Nephron progenitor cell (in vitro differentiated cells): ENCODE data around the gene SSBP3.
A peak's percentile ranks its signal among the peaks of the same experiment; 100 is the strongest.

Experiments used
- DNase-seq: peaks from one replicate; pipeline ENCODE4 v3.0.0; 2021
- H3K27ac Mint-ChIP-seq: 2 replicates; pipeline ENCODE4 v1.8.0; 2021; ENCODE audit warnings: mild to moderate bottlenecking, moderate library complexity, mixed read lengths
- H3K27me3 Mint-ChIP-seq: 2 replicates; pipeline ENCODE4 v1.8.0; 2021; ENCODE audit warnings: mild to moderate bottlenecking, low read depth, mixed read lengths; ENCODE audit not compliant: poor library complexity
- H3K36me3 Mint-ChIP-seq: 2 replicates; pipeline ENCODE4 v1.8.0; 2021; ENCODE audit warnings: low read depth, mixed read lengths
- H3K4me1 Mint-ChIP-seq: 2 replicates; pipeline ENCODE4 v1.8.0; 2021; ENCODE audit warnings: mixed read lengths
- H3K4me3 Mint-ChIP-seq: 2 replicates; pipeline ENCODE4 v1.8.0; 2021; ENCODE audit warnings: mild to moderate bottlenecking, moderate library complexity, mixed read lengths
- H3K9me3 Mint-ChIP-seq: 2 replicates; pipeline ENCODE4 v1.8.0; 2021; ENCODE audit warnings: mild to moderate bottlenecking, moderate library complexity, mixed read lengths
- TF ChIP-seq, protein P1 (sequence below): fragments of 200-600 bp; sonication (generic); IDR thresholded peaks from 2 replicates; pipeline ENCODE4 v1.5.0; 2021; ENCODE audit warnings: antibody characterized with exemption

The SSBP3 gene

DNA sequence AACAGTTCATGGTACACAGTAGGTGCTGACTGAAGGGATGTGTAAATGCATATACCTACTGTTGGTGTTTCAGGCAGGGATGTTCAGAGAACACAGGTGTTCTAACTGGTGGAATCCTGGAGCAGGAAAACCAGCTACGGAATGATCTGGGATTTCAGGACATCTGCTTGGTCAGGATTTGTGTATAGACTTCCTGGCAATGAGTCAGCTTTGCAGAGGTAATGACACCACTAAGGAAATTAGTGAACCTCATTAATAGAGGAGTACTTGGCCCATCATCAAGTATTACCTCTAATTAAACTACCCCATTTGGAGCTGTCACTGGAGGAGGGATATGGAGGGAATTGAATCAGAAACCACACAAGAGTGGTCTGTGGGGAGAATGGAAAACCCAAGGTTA is 198.9 kb downstream of the SSBP3 start:
- DNase-seq, result no peak
- Mint-ChIP-seq H3K27ac (peak overlapping the region; percentile 50), H3K4me3 (no peak overlapping the region), H3K27me3 (no peaks in the 10 kb centered on the region), H3K4me1 (peaks cover 10% of the 10 kb centered on the region), H3K9me3 (no peaks in the 10 kb centered on the region), H3K36me3 (peaks cover 75% of the 10 kb centered on the region)
- TF ChIP-seq, protein P1, sequence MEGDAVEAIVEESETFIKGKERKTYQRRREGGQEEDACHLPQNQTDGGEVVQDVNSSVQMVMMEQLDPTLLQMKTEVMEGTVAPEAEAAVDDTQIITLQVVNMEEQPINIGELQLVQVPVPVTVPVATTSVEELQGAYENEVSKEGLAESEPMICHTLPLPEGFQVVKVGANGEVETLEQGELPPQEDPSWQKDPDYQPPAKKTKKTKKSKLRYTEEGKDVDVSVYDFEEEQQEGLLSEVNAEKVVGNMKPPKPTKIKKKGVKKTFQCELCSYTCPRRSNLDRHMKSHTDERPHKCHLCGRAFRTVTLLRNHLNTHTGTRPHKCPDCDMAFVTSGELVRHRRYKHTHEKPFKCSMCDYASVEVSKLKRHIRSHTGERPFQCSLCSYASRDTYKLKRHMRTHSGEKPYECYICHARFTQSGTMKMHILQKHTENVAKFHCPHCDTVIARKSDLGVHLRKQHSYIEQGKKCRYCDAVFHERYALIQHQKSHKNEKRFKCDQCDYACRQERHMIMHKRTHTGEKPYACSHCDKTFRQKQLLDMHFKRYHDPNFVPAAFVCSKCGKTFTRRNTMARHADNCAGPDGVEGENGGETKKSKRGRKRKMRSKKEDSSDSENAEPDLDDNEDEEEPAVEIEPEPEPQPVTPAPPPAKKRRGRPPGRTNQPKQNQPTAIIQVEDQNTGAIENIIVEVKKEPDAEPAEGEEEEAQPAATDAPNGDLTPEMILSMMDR, result no peak

- TF ChIP-seq, protein P1, result no peak
- no peak for DNase-seq
- no peaks in the 10 kb centered on the region for H3K27me3 Mint-ChIP-seq
- no peak overlapping the region for H3K4me3 Mint-ChIP-seq
- no peak overlapping the region for H3K27ac Mint-ChIP-seq
- no peaks in the 10 kb centered on the region for H3K9me3 Mint-ChIP-seq
- peaks cover 52% of the 10 kb centered on the region for H3K36me3 Mint-ChIP-seq
- H3K4me1 Mint-ChIP-seq, result peaks cover 34% of the 10 kb centered on the region
Observed at GRCh38 chr1:54204199-54204598, 202.0 kb downstream of the SSBP3 start.

GRCh38 chr1:54200519-54200997 is 205.6 kb downstream of the SSBP3 start:
- H3K4me3 Mint-ChIP-seq, result peak overlapping the region; percentile 93
- no peak overlapping the region for H3K27ac Mint-ChIP-seq
- no peak for DNase-seq
- H3K4me1 Mint-ChIP-seq, result peaks cover 38% of the 10 kb centered on the region
- H3K27me3 Mint-ChIP-seq, result no peaks in the 10 kb centered on the region
- H3K36me3 Mint-ChIP-seq, result peaks cover 23% of the 10 kb centered on the region
- H3K9me3 Mint-ChIP-seq, result no peaks in the 10 kb centered on the region
- TF ChIP-seq, protein P1, result no peak

DNA sequence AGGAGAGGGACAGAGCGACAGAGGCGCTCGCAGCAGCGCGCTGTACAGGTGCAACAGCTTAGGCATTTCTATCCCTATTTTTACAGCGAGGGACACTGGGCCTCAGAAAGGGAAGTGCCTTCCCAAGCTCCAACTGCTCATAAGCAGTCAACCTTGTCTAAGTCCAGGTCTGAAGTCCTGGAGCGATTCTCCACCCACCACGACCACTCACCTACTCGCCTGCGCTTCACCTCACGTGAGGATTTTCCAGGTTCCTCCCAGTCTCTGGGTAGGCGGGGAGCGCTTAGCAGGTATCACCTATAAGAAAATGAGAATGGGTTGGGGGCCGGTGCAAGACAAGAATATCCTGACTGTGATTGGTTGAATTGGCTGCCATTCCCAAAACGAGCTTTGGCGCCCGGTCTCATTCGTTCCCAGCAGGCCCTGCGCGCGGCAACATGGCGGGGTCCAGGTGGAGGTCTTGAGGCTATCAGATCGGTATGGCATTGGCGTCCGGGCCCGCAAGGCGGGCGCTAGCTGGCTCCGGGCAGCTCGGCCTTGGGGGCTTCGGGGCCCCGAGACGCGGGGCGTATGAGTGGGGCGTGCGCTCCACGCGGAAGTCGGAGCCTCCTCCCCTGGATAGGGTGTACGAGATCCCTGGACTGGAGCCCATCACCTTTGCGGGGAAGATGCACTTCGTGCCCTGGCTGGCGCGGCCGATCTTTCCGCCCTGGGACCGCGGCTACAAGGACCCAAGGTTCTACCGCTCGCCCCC is 206.3 kb downstream of the SSBP3 start, which contains the start of the genes CYB5RL and MRPL37:
Gene CYB5RL, minus strand, starts transcription at position 266 of the 754 bp plus-strand sequence. CDS start 4,414 bp downstream, outside the sequence.
Gene MRPL37, plus strand, starts transcription at position 403 of the 754 bp plus-strand sequence. Its CDS starts 77 bp downstream, at position 480.
- H3K27me3 Mint-ChIP-seq, result no peaks in the 10 kb centered on the region
- peak within 1 kb of the TSS; percentile 93 for H3K4me3 Mint-ChIP-seq
- H3K27ac Mint-ChIP-seq, result no peak within 1 kb of the TSS
- TF ChIP-seq, protein P1, result no peak
- peak; percentile 90 for DNase-seq
- H3K36me3 Mint-ChIP-seq, result peaks cover 17% of the 10 kb centered on the region
- no peaks in the 10 kb centered on the region for H3K9me3 Mint-ChIP-seq
- H3K4me1 Mint-ChIP-seq, result peaks cover 38% of the 10 kb centered on the region

- DNase-seq, result no peak
- H3K27me3 Mint-ChIP-seq, result no peaks in the 10 kb centered on the region
- H3K4me3 Mint-ChIP-seq, result peak overlapping the region; percentile 93
- H3K9me3 Mint-ChIP-seq, result no peaks in the 10 kb centered on the region
- peaks cover 38% of the 10 kb centered on the region for H3K4me1 Mint-ChIP-seq
- TF ChIP-seq, protein P1, result no peak
- H3K27ac Mint-ChIP-seq, result no peak overlapping the region
- peaks cover 16% of the 10 kb centered on the region for H3K36me3 Mint-ChIP-seq
Observed at GRCh38 chr1:54199151-54199764, 206.9 kb downstream of the SSBP3 start.
